Prostate gland (tissue), 2 donors: Measurements from ENCODE around the gene BRD7.

ENCODE experiments used
- POLR2A ChIP-seq: fragments of 450-650 bp; IDR thresholded peaks from one replicate; pipeline ENCODE4 v1.6.1; 2016; ENCODE audit warnings: antibody characterized with exemption, mild to moderate bottlenecking
- POLR2AphosphoS5 ChIP-seq: sonication (generic); formaldehyde crosslinking; IDR thresholded peaks from one replicate; pipeline ENCODE4 v1.6.1; 2017; ENCODE audit warnings: antibody characterized with exemption
- TF ChIP-seq, protein P1 (sequence below), 4 experiments: fragments of 200-600 bp in 2 of 4; fragments of 450-650 bp in 2 of 4; sonication (generic) in 2 of 4; IDR thresholded peaks; 1 replicate in 3 of 4; 2 replicates in 1 of 4; pipeline ENCODE4 v1.5.1; 2016 to 2019; ENCODE audit warnings: antibody characterized with exemption in 4 of 4, mild to moderate bottlenecking in 2 of 4, moderate library complexity in 2 of 4

DNA sequence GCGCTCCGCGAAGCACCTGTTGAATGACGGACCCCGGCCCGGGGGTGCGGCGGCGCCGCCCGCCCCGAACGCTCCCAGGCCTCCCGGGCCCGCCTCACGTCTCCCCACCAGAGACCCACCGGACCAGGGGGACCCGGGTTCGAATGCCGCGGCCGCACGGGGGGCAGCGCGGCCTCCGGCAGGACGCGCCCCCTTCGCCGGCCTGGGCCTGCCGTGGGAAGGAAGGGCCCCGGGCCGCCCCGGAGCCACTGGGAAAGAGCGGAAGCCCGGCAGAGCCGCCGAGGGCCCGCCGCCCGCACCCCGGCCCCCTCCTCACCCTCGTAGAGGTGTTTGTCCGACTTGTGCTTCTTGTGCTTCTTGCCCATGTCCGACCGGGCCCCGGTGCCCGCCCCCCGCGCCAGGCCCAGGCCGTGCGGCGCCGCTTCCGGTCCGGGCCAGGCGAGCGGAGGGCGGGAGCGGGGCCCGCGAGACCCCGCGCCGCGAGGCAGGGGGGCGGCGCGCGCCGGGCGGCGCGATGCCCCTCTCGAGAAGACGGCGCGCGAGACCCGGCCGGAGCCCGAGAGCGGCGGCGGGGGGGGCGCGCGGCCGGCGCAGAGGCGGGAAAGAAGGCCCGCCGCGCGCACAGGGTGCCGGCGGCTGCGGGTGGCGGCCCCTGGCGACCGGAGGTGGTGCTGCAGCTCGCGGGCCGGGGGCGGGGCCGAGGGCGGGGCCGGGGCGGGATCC, at the start of gene BRD7:
- TF ChIP-seq, protein P1, sequence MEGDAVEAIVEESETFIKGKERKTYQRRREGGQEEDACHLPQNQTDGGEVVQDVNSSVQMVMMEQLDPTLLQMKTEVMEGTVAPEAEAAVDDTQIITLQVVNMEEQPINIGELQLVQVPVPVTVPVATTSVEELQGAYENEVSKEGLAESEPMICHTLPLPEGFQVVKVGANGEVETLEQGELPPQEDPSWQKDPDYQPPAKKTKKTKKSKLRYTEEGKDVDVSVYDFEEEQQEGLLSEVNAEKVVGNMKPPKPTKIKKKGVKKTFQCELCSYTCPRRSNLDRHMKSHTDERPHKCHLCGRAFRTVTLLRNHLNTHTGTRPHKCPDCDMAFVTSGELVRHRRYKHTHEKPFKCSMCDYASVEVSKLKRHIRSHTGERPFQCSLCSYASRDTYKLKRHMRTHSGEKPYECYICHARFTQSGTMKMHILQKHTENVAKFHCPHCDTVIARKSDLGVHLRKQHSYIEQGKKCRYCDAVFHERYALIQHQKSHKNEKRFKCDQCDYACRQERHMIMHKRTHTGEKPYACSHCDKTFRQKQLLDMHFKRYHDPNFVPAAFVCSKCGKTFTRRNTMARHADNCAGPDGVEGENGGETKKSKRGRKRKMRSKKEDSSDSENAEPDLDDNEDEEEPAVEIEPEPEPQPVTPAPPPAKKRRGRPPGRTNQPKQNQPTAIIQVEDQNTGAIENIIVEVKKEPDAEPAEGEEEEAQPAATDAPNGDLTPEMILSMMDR (IDR thresholded peaks at IDR 0.05), result peak; percentile 19 to 75 (median 50)
- TF ChIP-seq POLR2A (no peak), POLR2AphosphoS5 (no peak)
